ENCODE results near the gene LRMDA. TPM values are rescaled to one million over a fixed set of nuclear protein-coding genes. Genes with fewer than 3 reads are reported as not detected.

LRMDA gene
- total and polyA plus RNA-seq, 2 of the 4 experiments (the other 2 are of a cell fraction), result 0.07 TPM; not detected in 1

GRCh38 chr10:75955973-75956502 is 524.6 kb downstream of the LRMDA start:
- Histone ChIP-seq H3K4me1 (ENCODE audit: control insufficient read depth, insufficient read depth, low read length) (peaks cover 2% of the 10 kb centered on the region), H2AK5ac (ENCODE audit: low read depth, low read length) (no peak overlapping the region), H4K91ac (ENCODE audit: insufficient read depth, low read depth, low read length) (no peak overlapping the region), H3K4me2 (ENCODE audit: low read depth, low read length) (no peak overlapping the region), H2BK5ac (ENCODE audit: low read depth, low read length, poor library complexity, severe bottlenecking) (no peak overlapping the region), H3K4ac (ENCODE audit: low read depth, low read length) (no peak overlapping the region), H4K8ac (ENCODE audit: low read depth in 2 of 2, low read length in 2 of 2) (no peak overlapping the region), H3K9me1 (ENCODE audit: insufficient read depth, low read length) (no peaks in the 10 kb centered on the region), H3K9ac (ENCODE audit: low read depth, low read length) (no peak overlapping the region), H2BK20ac (ENCODE audit: low read depth, low read length) (no peak overlapping the region), H3K4me3 (ENCODE audit: insufficient read depth, low read depth, low read length) (no peak overlapping the region), H4K20me1 (ENCODE audit: insufficient read depth, low read length) (no peaks in the 10 kb centered on the region), H3K56ac (ENCODE audit: extremely low read depth, insufficient read depth, low read length) (no peak overlapping the region), H2BK15ac (ENCODE audit: low read depth, low read length) (no peak overlapping the region), H2AFZ (replicated peaks; ENCODE audit: low read length, poor library complexity) (no peak overlapping the region), H3K36me3 (ENCODE audit: control insufficient read depth, insufficient read depth, low read length) (no peaks in the 10 kb centered on the region), H3K79me1 (ENCODE audit: low read depth in 1 of 2, low read length in 2 of 2) (no peaks in the 10 kb centered on the region), H3K14ac (replicated peaks; ENCODE audit: low read depth, low read length) (no peak overlapping the region), H2BK120ac (ENCODE audit: low read depth, low read length) (no peak overlapping the region), H3K27me3 (ENCODE audit: control insufficient read depth, insufficient read depth, low read length) (no peaks in the 10 kb centered on the region; the same call in 1 of the 2 replicates), H3K18ac (ENCODE audit: low read depth, low read length) (no peak overlapping the region), H3K27ac (ENCODE audit: insufficient read depth, low read length) (no peak overlapping the region), H3K9me3 (ENCODE audit: control insufficient read depth, insufficient read depth, low read length) (no peaks in the 10 kb centered on the region), H2AK9ac (replicated peaks; ENCODE audit: low read depth, low read length, poor library complexity) (no peak overlapping the region), H3K23ac (ENCODE audit: low read depth, low read length) (no peak overlapping the region), H4K5ac (ENCODE audit: low read depth, low read length) (no peak overlapping the region)
- POLR2A ChIA-PET (ENCODE audit: unreplicated experiment), result no interaction called here
- in situ Hi-C loops (cut with MboI; ENCODE audit: low sequenced_read_pairs), result no loop called here
- no TSS peak for BruUV-seq (replicated peaks)
- intact Hi-C loops (cut with micrococcal nuclease), result no loop called here
- dilution Hi-C loops (cut with HindIII; ENCODE audit: low sequenced_read_pairs, unreplicated experiment), result no loop called here
- no peak for DNase-seq
- ATAC-seq (ENCODE audit: low read depth), result no peak
- no CpG with 5 or more reads among the region's 2 CpGs for WGBS, 2 experiments (ENCODE audit: extremely low coverage in 2 of 2, insufficient read length in 1 of 2)
- no peak for TF ChIP-seq MXI1 (IDR thresholded peaks at IDR 0.05; ENCODE audit: borderline replicate concordance, low read depth, low read length)
- TF ChIP-seq USF2 (IDR thresholded peaks at IDR 0.05; ENCODE audit: low read depth, low read length), result no peak
- TF ChIP-seq RAD21 (IDR thresholded peaks at IDR 0.05; ENCODE audit: low read length), result no peak
- TF ChIP-seq RFX5 (IDR thresholded peaks at IDR 0.05; ENCODE audit: low read depth, low read length), result no peak
- TF ChIP-seq ELK1 (IDR thresholded peaks at IDR 0.05; ENCODE audit: borderline replicate concordance, low read depth, low read length), result no peak
- TF ChIP-seq SMC3 (IDR thresholded peaks at IDR 0.05; ENCODE audit: low read depth, low read length), result no peak
- TF ChIP-seq CEBPB (IDR thresholded peaks at IDR 0.05; ENCODE audit: low read depth, low read length), result no peak
- CTCF ChIA-PET, result no interaction called here

All from IMR-90 (cell line).